ENCODE results near the gene LRRC4C. TPM values are rescaled to one million over a fixed set of nuclear protein-coding genes. Genes with fewer than 3 reads are reported as not detected.

Gene LRRC4C
- total RNA-seq, 4 donors from 2014 or later: 1.5 to 2.8 (median 1.7) TPM

GRCh38 chr11:40252236-40252635, 1207.2 kb downstream of the LRRC4C start:
- no peaks in the 10 kb centered on the region for H3K4me1 ChIP-seq
- no peak overlapping the region for H3K4me3 ChIP-seq
- no peak for ATAC-seq
- H3K36me3 ChIP-seq: no peaks in the 10 kb centered on the region
- no peaks in the 10 kb centered on the region for H3K27me3 ChIP-seq
- TF ChIP-seq POLR2A (IDR thresholded peaks at IDR 0.05): no peak
- TF ChIP-seq CTCF (IDR thresholded peaks at IDR 0.05): no peak
- no peak for TF ChIP-seq POLR2AphosphoS5 (IDR thresholded peaks at IDR 0.05)
- no peak for TF ChIP-seq EP300 (IDR thresholded peaks at IDR 0.05)
- no peaks in the 10 kb centered on the region for H3K9me3 ChIP-seq
- no peak overlapping the region for H3K27ac ChIP-seq
- WGBS, 2 donors (ENCODE audit: low coverage in 1 of 2): 83 to 89% methylated on average over 4 of the region's 4 CpGs

GRCh38 chr11:40246983-40247382, 1212.5 kb downstream of the LRRC4C start:
- ATAC-seq: no peak
- H3K9me3 ChIP-seq: no peaks in the 10 kb centered on the region
- no peak overlapping the region for H3K4me3 ChIP-seq
- H3K27ac ChIP-seq: no peak overlapping the region
- 59 to 62% methylated on average over 2 of the region's 2 CpGs for WGBS, 2 donors (ENCODE audit: low coverage in 1 of 2)
- no peaks in the 10 kb centered on the region for H3K27me3 ChIP-seq
- H3K4me1 ChIP-seq: no peaks in the 10 kb centered on the region
- no peak for TF ChIP-seq POLR2AphosphoS5 (IDR thresholded peaks at IDR 0.05)
- TF ChIP-seq EP300 (IDR thresholded peaks at IDR 0.05): no peak
- no peak for TF ChIP-seq CTCF (IDR thresholded peaks at IDR 0.05)
- TF ChIP-seq POLR2A (IDR thresholded peaks at IDR 0.05): no peak
- H3K36me3 ChIP-seq: no peaks in the 10 kb centered on the region

- no peak overlapping the region for H3K4me3 ChIP-seq
- TF ChIP-seq POLR2AphosphoS5 (IDR thresholded peaks at IDR 0.05) (no peak), POLR2A (IDR thresholded peaks at IDR 0.05) (no peak), CTCF (IDR thresholded peaks at IDR 0.05) (no peak), EP300 (IDR thresholded peaks at IDR 0.05) (no peak)
- no peaks in the 10 kb centered on the region for H3K36me3 ChIP-seq
- peak; percentile 78 for ATAC-seq
- no peak overlapping the region for H3K27ac ChIP-seq
- H3K4me1 ChIP-seq: no peaks in the 10 kb centered on the region
- no peaks in the 10 kb centered on the region for H3K9me3 ChIP-seq
- no peaks in the 10 kb centered on the region for H3K27me3 ChIP-seq
Measured at GRCh38 chr11:40241524-40242051, 1217.9 kb downstream of the LRRC4C start.

GRCh38 chr11:40240284-40240683, 1219.2 kb downstream of the LRRC4C start:
- H3K4me3 ChIP-seq: no peak overlapping the region
- ATAC-seq: no peak

More at GRCh38 chr11:40240284-40240683, 1219.2 kb downstream of the LRRC4C start:
- no peaks in the 10 kb centered on the region for H3K9me3 ChIP-seq
- H3K27ac ChIP-seq: no peak overlapping the region
- TF ChIP-seq POLR2A (IDR thresholded peaks at IDR 0.05) (no peak), CTCF (IDR thresholded peaks at IDR 0.05) (no peak), EP300 (IDR thresholded peaks at IDR 0.05) (no peak), POLR2AphosphoS5 (IDR thresholded peaks at IDR 0.05) (no peak)
- no peaks in the 10 kb centered on the region for H3K27me3 ChIP-seq
- WGBS, 2 donors (ENCODE audit: low coverage in 1 of 2): 94 to 96% methylated on average over 2 of the region's 2 CpGs
- no peaks in the 10 kb centered on the region for H3K4me1 ChIP-seq
- H3K36me3 ChIP-seq: no peaks in the 10 kb centered on the region

Data from gastroesophageal sphincter (tissue), 4 donors.